HG03060 (cell line): ENCODE measurements around the gene PPP1R11.

Experiments
- ATAC-seq: cut with Tn5 transposase; IDR thresholded peaks from one replicate; pipeline ENCODE4 v1.9.1; 2021; ENCODE audit warnings: low read depth, moderate number of reproducible peaks; ENCODE audit not compliant: unreplicated experiment

PPP1R11 gene

GRCh38 chr6:30061092-30061857, 5.7 kb upstream of the PPP1R11 start, which contains the start of gene POLR1H:
Gene POLR1H, plus strand, starts transcription at chr6:30061265. Its CDS starts 260 bp downstream, at chr6:30061525.
- ATAC-seq, result peak; percentile 88

- no peak for ATAC-seq
Observed at GRCh38 chr6:30061858-30062458, 5.0 kb upstream of the PPP1R11 start.

- ATAC-seq, result no peak
Observed at GRCh38 chr6:30062471-30063178, 4.4 kb upstream of the PPP1R11 start.

GRCh38 chr6:30063315-30063714, 3.7 kb upstream of the PPP1R11 start:
- ATAC-seq, result no peak

- ATAC-seq, result no peak
Observed at GRCh38 chr6:30066082-30066481, 916 bp upstream of the PPP1R11 start.

- no peak for ATAC-seq
Observed at GRCh38 chr6:30067460-30068139, 602 bp downstream of the PPP1R11 start.

- ATAC-seq, result no peak
Observed at GRCh38 chr6:30071081-30071818, 4.3 kb downstream of the PPP1R11 start.

GRCh38 chr6:30071858-30072257, 4.9 kb downstream of the PPP1R11 start:
- ATAC-seq, result no peak

- ATAC-seq, result no peak
Observed at GRCh38 chr6:30073489-30074235, 6.7 kb downstream of the PPP1R11 start.

- no peak for ATAC-seq
Observed at GRCh38 chr6:30074331-30075093, 7.5 kb downstream of the PPP1R11 start.

GRCh38 chr6:30075094-30075789, 8.2 kb downstream of the PPP1R11 start, which contains the start of gene RNF39:
Gene RNF39, minus strand, starts transcription at chr6:30075769. Its CDS starts 184 bp downstream, at chr6:30075585.
- ATAC-seq, result no peak

- no peak for ATAC-seq
Observed at GRCh38 chr6:30075790-30076732, 9.1 kb downstream of the PPP1R11 start.

GRCh38 chr6:30077218-30077617, 10.2 kb downstream of the PPP1R11 start:
- ATAC-seq, result no peak

GRCh38 chr6:30087876-30088275, 20.9 kb downstream of the PPP1R11 start:
- ATAC-seq, result no peak

- ATAC-seq, result no peak
Observed at GRCh38 chr6:30091577-30092381, 24.8 kb downstream of the PPP1R11 start.

- ATAC-seq, result no peak
Observed at GRCh38 chr6:30092852-30093543, 26.0 kb downstream of the PPP1R11 start.
